ENCODE data around the gene SLC39A13. TPM values are rescaled to one million over a fixed set of nuclear protein-coding genes. Genes with fewer than 3 reads are reported as not detected.
A peak's percentile ranks its signal among the peaks of the same experiment; 100 is the strongest.

SLC39A13 gene
- 31.3 TPM for polyA plus RNA-seq
- long read RNA-seq, donor 1, partial matches to known transcripts = 5 of 5 reads
- long read RNA-seq, donor 1, other reads (novel, unspliced or antisense) = 0 of 5 reads
- long read RNA-seq, donor 2, partial matches to known transcripts = 52 of 120 reads
- long read RNA-seq, donor 2, other reads (novel, unspliced or antisense) = 66 of 120 reads
- long read RNA-seq, donor 3 = 0 reads
- long read RNA-seq, donor 4 = 0 reads
- long read RNA-seq, donor 5, partial matches to known transcripts = 0 of 7 reads
- long read RNA-seq, donor 5, other reads (novel, unspliced or antisense) = 5 of 7 reads
- long read RNA-seq, donor 6, partial matches to known transcripts = 0 of 16 reads
- long read RNA-seq, donor 6, other reads (novel, unspliced or antisense) = 15 of 16 reads
- long read RNA-seq, donor 7, partial matches to known transcripts = 0 of 1 reads
- long read RNA-seq, donor 7, other reads (novel, unspliced or antisense) = 0 of 1 reads
- long read RNA-seq, donor 8, partial matches to known transcripts = 0 of 1 reads
- long read RNA-seq, donor 8, other reads (novel, unspliced or antisense) = 0 of 1 reads
- long read RNA-seq, donor 9, partial matches to known transcripts = 0 of 8 reads
- long read RNA-seq, donor 9, other reads (novel, unspliced or antisense) = 7 of 8 reads
- long read RNA-seq, donor 10, partial matches to known transcripts = 0 of 9 reads
- long read RNA-seq, donor 10, other reads (novel, unspliced or antisense) = 6 of 9 reads
- long read RNA-seq, donor 11, partial matches to known transcripts = 0 of 2 reads
- long read RNA-seq, donor 11, other reads (novel, unspliced or antisense) = 0 of 2 reads

- Histone ChIP-seq H3K27me3 (ENCODE audit: control insufficient read depth, insufficient read depth, low read length) (no peaks in the 10 kb centered on the region), H3K4me1 (ENCODE audit: control insufficient read depth, insufficient read depth, low read length) (peaks cover 17% of the 10 kb centered on the region), H3K9me3 (ENCODE audit: control insufficient read depth, low read depth, low read length) (no peaks in the 10 kb centered on the region), H3K27ac (ENCODE audit: low read length) (peak within 1 kb of the TSS; percentile 95), H3K36me3 (ENCODE audit: control insufficient read depth, insufficient read depth, low read length) (peaks cover 16% of the 10 kb centered on the region), H3K4me3 (ENCODE audit: low read length) (peak within 1 kb of the TSS; percentile 78)
- WGBS (ENCODE audit: insufficient coverage, low lambda C conversion rate) = no CpG with 5 or more reads among the region's 70 CpGs
- DNase-seq = peak; percentile 94 to 98
These were observed at the start of gene SLC39A13 for GRCh38 chr11:47407746-47408590. TSS of gene SLC39A13 (plus strand) at chr11:47408590. CDS start at chr11:47410095, 1,505 bp downstream.

DNA sequence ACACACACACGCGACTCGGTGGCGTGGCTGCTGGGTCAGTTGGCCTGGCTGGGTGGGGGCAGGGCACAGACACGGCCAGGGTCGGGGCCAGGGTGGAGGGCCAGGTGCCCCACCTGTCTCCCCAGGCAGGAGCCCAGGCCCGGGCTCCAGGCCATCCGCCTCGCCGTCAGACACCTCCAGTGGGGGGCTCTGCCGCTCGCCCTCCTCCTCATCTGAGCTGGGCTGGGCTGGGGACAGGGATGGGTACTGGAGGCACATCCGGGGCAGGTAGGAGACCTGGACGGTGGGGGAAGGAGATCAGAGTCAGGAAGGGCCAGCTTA is 49.7 kb upstream of the SLC39A13 start:
- H3K36me3 ChIP-seq (ENCODE audit: control insufficient read depth, insufficient read depth, low read length) = no peaks in the 10 kb centered on the region

GRCh38 chr11:47359162-47359561 is 49.2 kb upstream of the SLC39A13 start:
- Histone ChIP-seq H3K4me1 (ENCODE audit: control insufficient read depth, insufficient read depth, low read length) (no peaks in the 10 kb centered on the region), H3K36me3 (ENCODE audit: control insufficient read depth, insufficient read depth, low read length) (no peaks in the 10 kb centered on the region), H3K9me3 (ENCODE audit: control insufficient read depth, low read depth, low read length) (no peaks in the 10 kb centered on the region), H3K4me3 (ENCODE audit: low read length) (no peak overlapping the region), H3K27ac (ENCODE audit: low read length) (no peak overlapping the region), H3K27me3 (ENCODE audit: control insufficient read depth, insufficient read depth, low read length) (no peaks in the 10 kb centered on the region)
- no CpG with 5 or more reads among the region's 7 CpGs for WGBS (ENCODE audit: insufficient coverage, low lambda C conversion rate)
- no peak for DNase-seq

More for the DNA sequence above, 49.7 kb upstream of the SLC39A13 start:
- no peaks in the 10 kb centered on the region for H3K27me3 ChIP-seq (ENCODE audit: control insufficient read depth, insufficient read depth, low read length)
- H3K4me3 ChIP-seq (ENCODE audit: low read length) = no peak overlapping the region
- no peak for DNase-seq
- H3K9me3 ChIP-seq (ENCODE audit: control insufficient read depth, low read depth, low read length) = no peaks in the 10 kb centered on the region
- H3K4me1 ChIP-seq (ENCODE audit: control insufficient read depth, insufficient read depth, low read length) = no peaks in the 10 kb centered on the region
- WGBS (ENCODE audit: insufficient coverage, low lambda C conversion rate) = no CpG with 5 or more reads among the region's 14 CpGs
- no peak overlapping the region for H3K27ac ChIP-seq (ENCODE audit: low read length)

GRCh38 chr11:47359586-47359985 is 48.8 kb upstream of the SLC39A13 start:
- WGBS (ENCODE audit: insufficient coverage, low lambda C conversion rate) = no CpG with 5 or more reads among the region's 17 CpGs
- H3K4me3 ChIP-seq (ENCODE audit: low read length) = no peak overlapping the region
- H3K27ac ChIP-seq (ENCODE audit: low read length) = no peak overlapping the region
- H3K36me3 ChIP-seq (ENCODE audit: control insufficient read depth, insufficient read depth, low read length) = no peaks in the 10 kb centered on the region
- DNase-seq = no peak
- no peaks in the 10 kb centered on the region for H3K27me3 ChIP-seq (ENCODE audit: control insufficient read depth, insufficient read depth, low read length)
- H3K9me3 ChIP-seq (ENCODE audit: control insufficient read depth, low read depth, low read length) = no peaks in the 10 kb centered on the region
- H3K4me1 ChIP-seq (ENCODE audit: control insufficient read depth, insufficient read depth, low read length) = no peaks in the 10 kb centered on the region

- Histone ChIP-seq H3K4me3 (ENCODE audit: low read length) (no peak overlapping the region), H3K4me1 (ENCODE audit: control insufficient read depth, insufficient read depth, low read length) (no peaks in the 10 kb centered on the region), H3K27ac (ENCODE audit: low read length) (no peak overlapping the region), H3K36me3 (ENCODE audit: control insufficient read depth, insufficient read depth, low read length) (no peaks in the 10 kb centered on the region), H3K9me3 (ENCODE audit: control insufficient read depth, low read depth, low read length) (no peaks in the 10 kb centered on the region), H3K27me3 (ENCODE audit: control insufficient read depth, insufficient read depth, low read length) (no peaks in the 10 kb centered on the region)
- DNase-seq = no peak
- WGBS (ENCODE audit: insufficient coverage, low lambda C conversion rate) = no CpG with 5 or more reads among the region's 15 CpGs
These were observed 48.0 kb upstream of the SLC39A13 start for GRCh38 chr11:47360341-47360740.

DNA sequence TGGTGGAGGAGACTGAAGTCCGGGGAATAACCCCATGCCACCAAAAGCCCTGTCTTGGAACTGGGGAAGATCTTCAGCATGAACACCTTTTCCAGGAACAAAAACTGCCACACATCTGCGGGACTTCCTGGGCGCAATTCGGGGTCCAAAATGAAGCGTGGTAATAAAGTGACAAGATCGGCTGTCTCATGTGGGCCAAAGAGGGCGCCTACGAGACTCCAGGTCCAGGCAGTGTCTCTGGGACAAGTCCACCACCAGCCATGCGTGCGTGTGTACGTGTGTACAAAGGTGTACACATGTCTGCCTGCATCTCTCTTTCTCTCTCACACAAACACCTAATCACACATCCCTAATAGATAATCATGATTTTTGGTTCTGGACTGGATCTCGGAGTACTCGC is 47.0 kb upstream of the SLC39A13 start:
- H3K4me3 ChIP-seq (ENCODE audit: low read length) = no peak overlapping the region
- WGBS (ENCODE audit: insufficient coverage, low lambda C conversion rate) = 80% methylated on average over 1 of the region's 13 CpGs
- no peak overlapping the region for H3K27ac ChIP-seq (ENCODE audit: low read length)
- H3K4me1 ChIP-seq (ENCODE audit: control insufficient read depth, insufficient read depth, low read length) = no peaks in the 10 kb centered on the region
- H3K27me3 ChIP-seq (ENCODE audit: control insufficient read depth, insufficient read depth, low read length) = no peaks in the 10 kb centered on the region
- no peaks in the 10 kb centered on the region for H3K36me3 ChIP-seq (ENCODE audit: control insufficient read depth, insufficient read depth, low read length)
- DNase-seq = no peak
- H3K9me3 ChIP-seq (ENCODE audit: control insufficient read depth, low read depth, low read length) = no peaks in the 10 kb centered on the region

GRCh38 chr11:47366020-47366490 is 42.3 kb upstream of the SLC39A13 start:
- Histone ChIP-seq H3K27ac (ENCODE audit: low read length) (no peak overlapping the region), H3K36me3 (ENCODE audit: control insufficient read depth, insufficient read depth, low read length) (no peaks in the 10 kb centered on the region), H3K4me1 (ENCODE audit: control insufficient read depth, insufficient read depth, low read length) (no peaks in the 10 kb centered on the region), H3K27me3 (ENCODE audit: control insufficient read depth, insufficient read depth, low read length) (no peaks in the 10 kb centered on the region), H3K9me3 (ENCODE audit: control insufficient read depth, low read depth, low read length) (no peaks in the 10 kb centered on the region), H3K4me3 (ENCODE audit: low read length) (no peak overlapping the region)
- no peak for DNase-seq
- WGBS (ENCODE audit: insufficient coverage, low lambda C conversion rate) = no CpG with 5 or more reads among the region's 1 CpG

GRCh38 chr11:47369676-47370075 is 38.7 kb upstream of the SLC39A13 start:
- H3K27ac ChIP-seq (ENCODE audit: low read length) = no peak overlapping the region
- H3K4me3 ChIP-seq (ENCODE audit: low read length) = no peak overlapping the region
- no peaks in the 10 kb centered on the region for H3K9me3 ChIP-seq (ENCODE audit: control insufficient read depth, low read depth, low read length)
- H3K27me3 ChIP-seq (ENCODE audit: control insufficient read depth, insufficient read depth, low read length) = no peaks in the 10 kb centered on the region
- H3K36me3 ChIP-seq (ENCODE audit: control insufficient read depth, insufficient read depth, low read length) = no peaks in the 10 kb centered on the region
- WGBS (ENCODE audit: insufficient coverage, low lambda C conversion rate) = no CpG with 5 or more reads among the region's 3 CpGs
- no peak for DNase-seq
- H3K4me1 ChIP-seq (ENCODE audit: control insufficient read depth, insufficient read depth, low read length) = no peaks in the 10 kb centered on the region

DNA sequence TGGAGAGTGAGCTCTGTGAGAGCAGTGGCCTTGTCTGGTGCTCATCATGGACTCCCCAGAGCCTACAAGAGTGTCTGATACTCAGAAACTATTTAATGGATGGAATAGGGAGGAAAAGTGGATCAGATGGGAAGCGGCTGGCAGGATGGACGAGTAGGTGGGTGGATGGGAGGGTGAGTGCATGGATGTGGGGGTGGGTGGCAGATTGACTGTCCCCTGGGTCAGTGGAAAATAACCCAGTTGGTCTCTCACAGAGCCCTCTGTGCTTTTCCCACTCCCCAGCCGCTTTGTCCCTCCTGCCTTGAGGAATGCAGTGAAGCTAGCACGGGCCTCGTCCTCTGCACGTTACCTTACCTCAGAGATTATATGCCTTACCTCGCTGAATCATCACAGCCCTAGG is 36.0 kb upstream of the SLC39A13 start:
- Histone ChIP-seq H3K36me3 (ENCODE audit: control insufficient read depth, insufficient read depth, low read length) (no peaks in the 10 kb centered on the region), H3K4me3 (ENCODE audit: low read length) (no peak overlapping the region), H3K27me3 (ENCODE audit: control insufficient read depth, insufficient read depth, low read length) (no peaks in the 10 kb centered on the region), H3K9me3 (ENCODE audit: control insufficient read depth, low read depth, low read length) (no peaks in the 10 kb centered on the region), H3K27ac (ENCODE audit: low read length) (no peak overlapping the region), H3K4me1 (ENCODE audit: control insufficient read depth, insufficient read depth, low read length) (peaks cover 2% of the 10 kb centered on the region)
- no peak for DNase-seq
- WGBS (ENCODE audit: insufficient coverage, low lambda C conversion rate) = 92% methylated on average over 2 of the region's 7 CpGs
